GM12865 (cell line): Measurements from ENCODE around the gene TMEM11.

Experiments
- DNase-seq: peaks from one replicate; pipeline ENCODE4 v3.0.0; 2010; ENCODE audit warnings: low read depth
- H3K4me3 ChIP-seq: 2 replicates; pipeline ENCODE4 v1.5.1; 2011; ENCODE audit warnings: mild to moderate bottlenecking, low read depth, low read length, control low read depth
- CTCF ChIP-seq: IDR thresholded peaks from 2 replicates; pipeline ENCODE4 v1.5.1; 2011; ENCODE audit warnings: low read length, control low read depth, low read depth, inconsistent platforms; ENCODE audit not compliant: insufficient read depth; ENCODE audit errors: missing control alignments

TMEM11 gene

GRCh38 chr17:21214015-21214776 is at the start of gene TMEM11:
TSS of gene TMEM11 (minus strand) at chr17:21214161. CDS start at chr17:21214152, 9 bp downstream.
- peak; percentile 9 for TF ChIP-seq CTCF
- peak; percentile 98 for DNase-seq
- peak within 1 kb of the TSS; percentile 99 for H3K4me3 ChIP-seq

- H3K4me3 ChIP-seq = no peak overlapping the region
- no peak for DNase-seq
- no peak for TF ChIP-seq CTCF
Measured at GRCh38 chr17:21263376-21263775, 49.4 kb upstream of the TMEM11 start.

GRCh38 chr17:21262259-21262993 is 48.5 kb upstream of the TMEM11 start:
- no peak for DNase-seq
- no peak overlapping the region for H3K4me3 ChIP-seq
- TF ChIP-seq CTCF = no peak

- no peak for TF ChIP-seq CTCF
- H3K4me3 ChIP-seq = no peak overlapping the region
Measured at GRCh38 chr17:21258593-21258992, 44.6 kb upstream of the TMEM11 start.

GRCh38 chr17:21253646-21254441 is 39.9 kb upstream of the TMEM11 start:
- peak overlapping the region; percentile 66 for H3K4me3 ChIP-seq
- no peak for DNase-seq
- TF ChIP-seq CTCF = no peak

More at GRCh38 chr17:21258593-21258992, 44.6 kb upstream of the TMEM11 start:
- DNase-seq = no peak

- DNase-seq = peak; percentile 87
- no peak for TF ChIP-seq CTCF
Measured at GRCh38 chr17:21252796-21253645, 39.1 kb upstream of the TMEM11 start, which contains the start of gene NATD1. TSS of gene NATD1 (minus strand) at chr17:21253410. CDS start at chr17:21253264, 146 bp downstream.

More at GRCh38 chr17:21252796-21253645, 39.1 kb upstream of the TMEM11 start, which contains the start of gene NATD1:
- peak within 1 kb of the TSS; percentile 66 for H3K4me3 ChIP-seq
